GM12878 (cell line): ENCODE results near the gene DCTN1. TPM values are rescaled to one million over a fixed set of nuclear protein-coding genes. Genes with fewer than 3 reads are reported as not detected.
"Not testable (repeated sequence)": the region's sequence is repeated elsewhere in the genome, so short reads cannot be mapped to it uniquely, and the experiment has no call there.

Source experiments
- ATAC-seq: fragments of 200-7000 bp; cut with Tn5 transposase; 3 replicates; pipeline ENCODE4 v1.9.1; 2020; ENCODE audit warnings: mild to moderate bottlenecking, moderate library complexity
- BruUV-seq: library from RNA; stranded (reverse); fragments of 400-500 nt; replicated peaks from 2 replicates; lab custom pipeline; 2021; lab: Mats Ljungman, UMichigan
- CTCF ChIA-PET: fragments of 300-600 bp; sonication (Branson Sonifier 250); formaldehyde crosslinking; extraction: SDS; loops from one replicate; lab custom pipeline; 2021; ENCODE audit warnings: inconsistent platforms; lab: Yijun Ruan, JAX
- POLR2A ChIA-PET: fragments of 350-600 bp; formaldehyde crosslinking; extraction: SDS; loops from one replicate; lab custom pipeline; 2021; ENCODE audit warnings: inconsistent platforms; lab: Charles Lee
- RAD21 ChIA-PET: fragments of 300-600 bp; sonication (Branson Sonifier 250); formaldehyde crosslinking; loops from one replicate; lab custom pipeline; 2023; ENCODE audit warnings: antibody characterized with exemption; ENCODE audit not compliant: unreplicated experiment; lab: Charles Lee
- SMC1A ChIA-PET: fragments of 300-600 bp; sonication (Branson Sonifier 250); formaldehyde crosslinking; loops from one replicate; lab custom pipeline; 2023; ENCODE audit not compliant: unreplicated experiment, uncharacterized antibody; lab: Charles Lee
- DNase-seq: peaks from one replicate; pipeline ENCODE4 v3.0.0-alpha.2; 2011; ENCODE audit warnings: low read depth, low spot score
- FAIRE-seq: peaks from 3 replicates; lab custom pipeline; 2011; peaks lifted over from hg19 to GRCh38; lab: Jason Lieb, UNC
- H2AFZ ChIP-seq: 2 replicates; pipeline ENCODE4 v1.6.0; 2011; ENCODE audit warnings: low read depth, low read length, control low read depth; ENCODE audit not compliant: control insufficient read depth
- H3K27ac ChIP-seq: 2 replicates; pipeline ENCODE4 v1.5.1; 2011; ENCODE audit warnings: control low read depth; ENCODE audit not compliant: control insufficient read depth, insufficient read depth
- H3K27me3 ChIP-seq, 2 experiments: replicated peaks in 1 of 2; 2 replicates each; pipeline versions ENCODE4 v1.6.0 to v1.6.1; 2011; ENCODE audit warnings: low read length in 1 of 2; ENCODE audit not compliant: control insufficient read depth in 2 of 2, insufficient read depth in 2 of 2
- H3K36me3 ChIP-seq, 2 experiments: 2 replicates each; pipeline ENCODE4 v1.5.1; 2011; ENCODE audit warnings: low read length in 1 of 2; ENCODE audit not compliant: control insufficient read depth in 2 of 2, insufficient read depth in 2 of 2
- H3K4me1 ChIP-seq: 2 replicates; pipeline ENCODE4 v1.6.1; 2011; ENCODE audit warnings: mild to moderate bottlenecking, low read length, moderate library complexity, mixed read lengths; ENCODE audit not compliant: control insufficient read depth, insufficient read depth
- H3K4me2 ChIP-seq: 2 replicates; pipeline ENCODE4 v1.6.0; 2011; ENCODE audit warnings: control low read depth; ENCODE audit not compliant: control insufficient read depth, insufficient read depth
- H3K4me3 ChIP-seq: fragments of 200-600 bp; sonication (generic); 2 replicates; pipeline ENCODE4 v1.5.1; 2016
- H3K79me2 ChIP-seq: 2 replicates; pipeline ENCODE4 v1.6.0; 2011; ENCODE audit warnings: low read length; ENCODE audit not compliant: control insufficient read depth, insufficient read depth
- H3K9ac ChIP-seq: 2 replicates; pipeline ENCODE4 v1.8.0; 2011; ENCODE audit warnings: low read length, control low read depth, mixed read lengths; ENCODE audit not compliant: control insufficient read depth, insufficient read depth
- H3K9me3 ChIP-seq: replicated peaks from 3 replicates; pipeline ENCODE4 v1.5.1; 2011; ENCODE audit warnings: mild to moderate bottlenecking, low read length; ENCODE audit not compliant: control insufficient read depth, insufficient read depth
- H4K20me1 ChIP-seq: 2 replicates; pipeline ENCODE4 v1.6.0; 2011; ENCODE audit not compliant: control insufficient read depth, insufficient read depth
- SP1 ChIP-seq: IDR thresholded peaks from one replicate; pipeline ENCODE4 v1.6.1; 2011; ENCODE audit warnings: low read depth, low read length
- TARDBP ChIP-seq: IDR thresholded peaks from 2 replicates; pipeline ENCODE4 v1.6.1; 2016; ENCODE audit warnings: borderline replicate concordance
- whole genome bisulfite sequencing: methylation state at CpG from one replicate; pipeline ENCODE4 v1.1.6; 2016; ENCODE audit warnings: low lambda C conversion rate; ENCODE audit not compliant: insufficient replicate concordance, insufficient coverage; ENCODE audit errors: missing lambda C conversion rate; 5-methylcytosine and 5-hydroxymethylcytosine counted together
- in situ Hi-C: fragments of 300-500 bp; cut with MboI; formaldehyde crosslinking; loops from 9 replicates; pipeline ENCODE4 v1.14.3; 2018; ENCODE audit warnings: mixed read lengths
- intact Hi-C: fragments of 100-400 bp; cut with micrococcal nuclease; formaldehyde crosslinking; loops from one replicate; pipeline ENCODE4 v1.14.2; 2022; ENCODE audit not compliant: unreplicated experiment
- polyA plus RNA-seq, 11 experiments: library from polyadenylated mRNA; depleted of rRNA in 4 of 11; unstranded in 6 of 11; stranded (reverse) in 5 of 11; fragments of >200 nt; fragmentation: Nextera tagmentation in 4 of 11; fragmentation: Illumina TruSeq in 1 of 11; extraction: Ambion mirVana in 4 of 11; extraction: Trizol in 1 of 11; gene quantifications; 1 replicate in 1 of 11; 2 replicates in 10 of 11; pipeline versions ENCODE4 v1.2.1 to v1.2.3, GENCODE V29; 2011 to 2016; ENCODE audit warnings: inconsistent platforms in 2 of 11, missing spikeins in 2 of 11, low read depth in 1 of 11
- total RNA-seq, 4 experiments: library from RNA; depleted of rRNA in 3 of 4; stranded (reverse); fragments of >200 nt in 3 of 4; fragmentation: Illumina TruSeq in 1 of 4; extraction: Trizol in 1 of 4; gene quantifications; 2 replicates each; pipeline versions ENCODE4 v1.2.1 to v1.2.3, GENCODE V29; 2013 to 2021

Gene DCTN1
- total and polyA plus RNA-seq, 10 of the 15 experiments (the other 5 are each of a cell fraction or from before 2014, with no cell fraction given): 44.1 to 116 (median 64.8) TPM

DNA sequence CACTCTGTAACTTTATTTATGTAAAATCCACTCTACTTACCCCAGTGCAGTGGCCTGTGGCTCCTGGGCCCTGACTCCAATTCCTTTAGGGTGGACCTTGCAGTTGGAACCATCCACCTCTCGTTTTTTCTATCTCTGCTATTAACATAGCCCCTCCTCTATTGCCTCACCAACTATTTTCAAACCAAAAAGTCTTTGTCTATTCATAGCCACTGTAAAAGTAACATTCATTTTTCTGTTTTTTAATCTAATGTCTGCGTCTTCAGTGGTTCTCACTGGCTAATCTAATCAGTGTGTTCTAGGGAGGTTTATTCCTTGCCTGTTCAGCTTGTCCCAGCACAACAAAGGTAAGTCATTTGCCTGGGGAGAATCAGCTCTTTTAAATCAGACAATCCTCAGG is 36.8 kb downstream of the DCTN1 start, which contains the start of gene SLC4A5:
Gene SLC4A5 (minus strand): TSS at position 101 of the 400 bp plus-strand sequence. CDS start 28,393 bp downstream, outside the sequence.
- Histone ChIP-seq H3K4me3 (no peak within 1 kb of the TSS), H3K4me2 (no peak within 1 kb of the TSS), H3K79me2 (no peaks in the 10 kb centered on the region), H4K20me1 (no peaks in the 10 kb centered on the region), H3K27me3 (no peaks in the 10 kb centered on the region), H3K9me3 (no peaks in the 10 kb centered on the region), H3K27ac (no peak within 1 kb of the TSS), H3K36me3 (no peaks in the 10 kb centered on the region), H3K4me1 (peaks cover 8% of the 10 kb centered on the region; the same call in 1 of the 2 replicates), H3K9ac (no peak within 1 kb of the TSS), H2AFZ (no peak within 1 kb of the TSS)
- ATAC-seq (no peak), FAIRE-seq (no peak), DNase-seq (no peak)
- ChIA-PET CTCF (interaction anchor here (1.0 to 6.2 kb wide), 3 partner anchors 9 to 27 kb away, joined by 3 to 49 read pairs (median 8); no protein-coding TSS in a partner anchor), POLR2A (no interaction called here), RAD21 (no interaction called here), SMC1A (no interaction called here)
- in situ Hi-C loops (no loop called here), intact Hi-C loops (no loop called here)
- BruUV-seq: no TSS peak
- TF ChIP-seq SP1 (no peak), TARDBP (no peak)
- 36% methylated on average over 2 of the region's 2 CpGs for WGBS

DNA sequence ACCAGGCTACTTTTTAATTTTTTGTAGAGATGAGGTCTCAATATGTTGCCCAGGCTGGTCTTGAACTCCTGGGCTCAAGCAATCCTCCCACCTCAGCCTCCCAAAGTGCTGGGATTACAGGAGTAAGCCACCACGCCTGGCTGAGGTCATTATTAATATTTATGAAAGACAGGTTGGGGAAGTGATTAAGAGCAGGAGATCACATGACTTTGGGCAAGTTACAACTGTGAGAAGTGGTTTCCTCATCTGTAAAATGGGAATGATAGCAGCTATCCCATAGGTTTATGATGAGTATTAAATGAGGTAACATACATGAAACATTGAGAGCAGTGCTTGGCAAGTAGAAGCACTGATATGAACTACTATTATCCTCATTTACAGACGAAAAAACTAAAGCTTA is 43.9 kb downstream of the DCTN1 start:
- H3K4me2 ChIP-seq, H3K4me3 ChIP-seq, H3K27me3 ChIP-seq, H3K79me2 ChIP-seq, H3K4me1 ChIP-seq, H3K9ac ChIP-seq, H4K20me1 ChIP-seq, H3K9me3 ChIP-seq, DNase-seq, ATAC-seq, BruUV-seq, H2AFZ ChIP-seq, FAIRE-seq, H3K27ac ChIP-seq, H3K36me3 ChIP-seq: not testable (repeated sequence)
- ChIA-PET SMC1A (interaction anchor here (1.1 to 4.7 kb wide), 10 partner anchors 9 to 514 kb away, joined by 3 to 54 read pairs (median 16); no protein-coding TSS in a partner anchor), CTCF (interaction anchor here (0.6 to 5.5 kb wide), 31 partner anchors 9 to 515 kb away, joined by 3 to 166 read pairs (median 9); partner anchors contain the start of genes BOLA3, SLC4A5 and STAMBP), POLR2A (interaction anchor here (1.5 kb wide), 1 partner anchor 87 kb away, joined by 3 read pairs; no protein-coding TSS in a partner anchor), RAD21 (interaction anchor here (1.4 to 2.8 kb wide), 6 partner anchors 68 to 513 kb away, joined by 4 to 47 read pairs (median 14); no protein-coding TSS in a partner anchor)
- WGBS: 0% methylated on average over 2 of the region's 2 CpGs
- in situ Hi-C loops (loop anchor here (5.0 kb wide), 1 partner anchor 89 kb away; no protein-coding TSS in a partner anchor), intact Hi-C loops (loop anchor here (10.0 kb wide), 3 partner anchors 191 to 511 kb away; partner anchors contain the start of genes BOLA3 and STAMBP)
